ENCODE data around the gene SLC6A18.
"Not testable (repeated sequence)": the region's sequence is repeated elsewhere in the genome, so short reads cannot be mapped to it uniquely, and the experiment has no call there.

SLC6A18 gene

DNA sequence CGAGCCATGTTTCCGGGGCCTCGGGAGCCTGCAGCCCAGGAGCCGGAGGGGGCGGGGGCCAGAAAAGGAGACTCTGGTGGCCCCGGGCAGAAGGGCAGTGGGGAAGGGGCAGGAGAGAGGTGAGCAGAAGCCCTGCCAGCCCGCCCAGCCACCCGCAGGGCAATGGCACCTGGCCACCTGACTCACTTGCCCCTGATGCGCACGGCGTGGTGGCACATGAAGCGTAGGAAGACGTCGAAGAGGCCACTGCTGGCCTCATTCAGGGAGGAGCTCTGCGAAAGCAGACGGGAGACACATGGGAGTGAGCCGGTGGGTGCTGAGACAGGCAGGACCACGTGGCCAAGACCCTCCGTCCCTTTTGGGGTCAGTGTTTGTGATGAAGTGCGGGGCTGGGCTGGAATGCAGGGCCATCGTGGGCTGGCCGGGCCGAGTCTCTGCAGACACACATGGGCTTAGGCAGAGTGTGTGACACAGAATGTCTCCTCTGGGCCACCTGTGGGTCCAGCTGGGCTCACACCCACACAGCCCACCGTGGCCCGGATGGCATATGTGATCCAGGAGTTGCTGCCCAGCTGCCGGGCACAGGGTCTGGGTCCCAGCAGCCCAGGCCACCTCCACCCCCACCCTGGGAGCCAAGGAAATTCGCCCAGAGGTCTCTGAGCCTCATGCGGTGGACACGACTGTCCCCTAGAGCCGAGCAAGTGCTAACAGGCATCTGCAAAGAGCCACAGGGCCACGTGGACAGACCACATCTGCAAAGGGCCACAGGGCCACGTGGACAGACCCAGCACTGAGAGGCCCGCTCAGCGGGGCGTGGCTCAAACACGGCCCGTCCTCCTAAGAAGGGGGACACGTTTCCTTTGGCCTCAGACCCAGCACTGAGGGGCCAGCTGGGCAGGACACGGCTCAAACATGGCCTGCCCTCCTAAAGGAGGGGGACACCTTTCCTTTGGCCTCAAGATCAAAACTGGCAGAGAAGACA lies 46.0 kb downstream of the SLC6A18 start:
- H3K4me3 ChIP-seq (ENCODE audit: low read length): no peak overlapping the region
- no peak for TF ChIP-seq CTCF (conservative IDR thresholded peaks at IDR 0.05; ENCODE audit: low read depth, low read length)
- no peak for DNase-seq (ENCODE audit: low read depth)

DNA sequence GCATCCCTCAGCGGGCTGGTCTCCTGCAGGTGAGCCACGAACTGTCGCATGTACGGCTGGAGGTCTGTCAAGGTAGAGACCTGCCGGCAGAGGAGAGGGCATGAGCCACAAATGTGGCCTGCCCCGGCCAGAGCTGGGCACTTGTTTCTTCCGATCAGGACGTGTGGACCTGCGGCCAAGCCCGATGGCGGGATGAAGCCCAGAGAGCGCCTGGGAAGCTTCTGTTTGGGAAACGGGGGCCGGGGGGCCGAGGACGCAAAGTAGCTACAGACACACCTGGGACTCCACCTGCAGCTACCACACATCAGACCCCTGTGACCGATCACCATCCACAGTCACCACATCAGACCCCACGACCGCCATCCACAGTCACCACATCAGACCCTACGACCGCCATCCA lies 47.0 kb downstream of the SLC6A18 start:
- TF ChIP-seq CTCF (conservative IDR thresholded peaks at IDR 0.05; ENCODE audit: low read depth, low read length): no peak
- DNase-seq (ENCODE audit: low read depth): no peak
- no peak overlapping the region for H3K4me3 ChIP-seq (ENCODE audit: low read length)

GRCh38 chr5:1273745-1274144 lies 48.6 kb downstream of the SLC6A18 start:
- DNase-seq (ENCODE audit: low read depth): no peak
- TF ChIP-seq CTCF (conservative IDR thresholded peaks at IDR 0.05; ENCODE audit: low read depth, low read length): no peak
- H3K4me3 ChIP-seq (ENCODE audit: low read length): no peak overlapping the region

DNA sequence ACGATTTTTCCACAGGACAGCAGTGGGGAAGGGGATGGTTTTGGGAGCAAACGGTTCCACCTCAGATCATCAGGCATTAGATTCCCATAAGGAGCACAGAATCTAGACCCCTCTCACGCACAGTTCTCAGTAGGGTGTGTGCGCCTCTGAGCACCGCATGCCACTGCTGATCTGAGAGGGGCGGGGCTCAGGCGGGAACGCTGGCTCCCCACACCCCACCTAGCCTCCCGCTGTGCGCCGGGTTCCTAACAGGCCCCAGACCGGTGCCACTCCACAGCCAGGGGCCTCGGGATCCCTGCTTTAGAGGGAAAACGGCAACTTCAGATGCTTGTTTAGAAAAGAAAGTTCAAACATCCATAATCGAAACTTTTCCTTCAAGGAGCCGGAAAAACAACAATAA lies 49.3 kb downstream of the SLC6A18 start:
- no peak overlapping the region for H3K4me3 ChIP-seq (ENCODE audit: low read length)
- no peak for TF ChIP-seq CTCF (conservative IDR thresholded peaks at IDR 0.05; ENCODE audit: low read depth, low read length)
- DNase-seq (ENCODE audit: low read depth): no peak

DNA sequence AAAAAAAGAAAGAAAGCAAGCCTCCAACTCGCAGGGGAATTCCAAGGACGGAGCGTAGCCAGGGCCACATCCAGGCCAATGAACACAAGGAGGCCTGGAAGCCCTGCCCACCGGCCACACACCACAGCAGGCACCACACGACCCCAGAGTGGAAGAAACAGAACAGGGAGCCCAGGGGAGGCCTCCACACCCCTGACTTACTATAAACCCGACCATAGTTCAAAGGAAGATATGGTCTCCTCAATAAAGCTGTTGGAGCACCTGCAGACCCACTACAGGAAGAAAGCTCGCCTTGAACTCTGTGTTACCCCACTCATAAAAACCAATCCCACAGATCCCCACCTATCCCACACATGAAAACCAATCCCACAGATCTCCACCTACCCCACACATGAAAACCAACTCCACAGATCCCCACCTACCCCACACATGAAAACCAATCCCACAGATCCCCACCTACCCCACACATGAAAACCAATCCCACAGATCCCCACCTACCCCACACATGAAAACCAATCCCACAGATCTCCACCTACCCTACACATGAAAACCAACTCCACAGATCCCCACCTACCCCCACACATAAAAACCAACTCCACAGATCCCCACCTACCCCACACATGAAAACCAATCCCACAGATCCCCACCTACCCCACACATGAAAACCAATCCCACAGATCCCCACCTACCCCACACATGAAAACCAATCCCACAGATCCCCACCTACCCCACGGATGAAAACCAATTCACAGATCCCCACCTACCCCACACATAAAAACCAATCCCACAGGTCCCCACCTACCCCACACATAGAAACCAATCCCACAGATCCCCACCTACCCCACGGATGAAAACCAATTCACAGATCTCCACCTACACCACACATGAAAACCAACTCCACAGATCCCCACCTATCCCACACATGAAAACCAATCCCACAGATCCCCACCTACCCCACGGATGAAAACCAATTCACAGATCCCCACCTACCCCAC lies 50.5 kb downstream of the SLC6A18 start:
- DNase-seq (ENCODE audit: low read depth); H3K4me3 ChIP-seq (ENCODE audit: low read length): not testable (repeated sequence)

DNA sequence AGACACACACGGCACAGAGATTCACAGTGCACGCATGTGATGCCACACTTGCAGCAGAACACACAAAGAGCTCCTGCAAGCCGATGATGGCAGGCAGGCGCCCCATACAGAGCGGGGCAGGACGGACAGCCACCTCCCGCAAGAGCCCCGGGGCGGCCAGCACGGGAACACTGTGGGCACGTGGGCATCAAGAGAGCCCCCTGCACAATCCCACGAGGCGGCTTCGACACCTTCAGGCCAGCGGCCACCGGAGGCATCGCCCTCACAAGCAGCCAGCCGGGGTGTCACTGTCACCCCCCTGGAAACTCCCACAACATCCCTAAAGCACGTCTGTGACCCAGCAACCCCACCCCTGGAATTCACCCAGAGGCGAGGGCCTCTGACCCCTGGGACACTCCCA lies 51.7 kb downstream of the SLC6A18 start:
- TF ChIP-seq CTCF (conservative IDR thresholded peaks at IDR 0.05; ENCODE audit: low read depth, low read length): no peak
- DNase-seq (ENCODE audit: low read depth): no peak

GRCh38 chr5:1277331-1277730 lies 52.1 kb downstream of the SLC6A18 start:
- DNase-seq (ENCODE audit: low read depth): no peak
- H3K4me3 ChIP-seq (ENCODE audit: low read length): no peak overlapping the region
- TF ChIP-seq CTCF (conservative IDR thresholded peaks at IDR 0.05; ENCODE audit: low read depth, low read length): no peak

More for the DNA sequence above, 51.7 kb downstream of the SLC6A18 start:
- no peak overlapping the region for H3K4me3 ChIP-seq (ENCODE audit: low read length)
